Ecto neural progenitor cell (in vitro differentiated cells): Measurements from ENCODE around the gene OTOGL.
"Not testable (repeated sequence)": the region's sequence is repeated elsewhere in the genome, so short reads cannot be mapped to it uniquely, and the experiment has no call there.

Experiments
- DNase-seq: peaks from one replicate; pipeline ENCODE4 v3.0.0-alpha.2; 2018; ENCODE audit warnings: low spot score

The OTOGL gene

GRCh38 chr12:80277732-80278131 lies 178.4 kb downstream of the OTOGL start:
- no peak for DNase-seq

GRCh38 chr12:80282226-80282625 lies 182.9 kb downstream of the OTOGL start:
- no peak for DNase-seq

- no peak for DNase-seq
Observed at GRCh38 chr12:80282761-80283160, 183.4 kb downstream of the OTOGL start.

GRCh38 chr12:80291108-80291754 lies 191.9 kb downstream of the OTOGL start:
- DNase-seq = no peak

DNA sequence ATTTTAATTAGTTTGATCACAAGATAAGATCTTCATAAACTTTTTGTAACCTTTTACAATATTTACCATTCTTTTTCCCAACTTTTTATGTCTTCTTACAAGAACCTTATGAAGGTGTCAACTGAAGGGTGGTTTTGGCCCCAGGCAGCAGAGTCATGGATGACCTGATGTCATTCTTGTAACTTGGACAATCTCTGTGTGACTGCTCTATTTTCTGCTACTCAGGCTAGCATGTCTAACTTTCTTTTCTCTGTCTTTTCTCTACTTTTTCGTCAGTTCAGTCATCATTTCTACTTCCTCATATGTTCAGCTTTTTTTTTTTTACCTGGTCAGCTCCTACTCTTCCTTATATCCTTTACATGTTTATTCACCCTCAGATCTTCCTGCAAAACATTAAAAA lies 194.0 kb downstream of the OTOGL start:
- no peak for DNase-seq

DNA sequence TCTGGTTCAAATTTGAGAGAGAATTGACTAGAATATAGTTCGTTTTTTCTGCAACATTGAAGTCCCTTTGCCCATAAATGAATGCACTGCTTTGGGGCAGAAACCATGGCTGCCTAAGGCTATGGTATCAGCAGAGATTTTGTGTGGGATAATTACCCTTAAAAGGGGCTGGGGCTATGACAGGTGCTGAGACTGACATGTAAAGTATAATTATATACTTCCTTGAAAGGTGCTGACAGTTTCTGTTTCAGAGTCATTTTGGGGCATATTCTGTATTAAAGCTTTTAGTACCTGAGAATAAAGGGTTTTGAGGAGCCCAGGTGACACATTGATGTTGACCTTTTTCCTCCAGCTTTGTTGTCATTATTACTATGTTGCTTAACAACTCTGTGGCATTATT lies 194.4 kb downstream of the OTOGL start:
- DNase-seq = no peak

DNA sequence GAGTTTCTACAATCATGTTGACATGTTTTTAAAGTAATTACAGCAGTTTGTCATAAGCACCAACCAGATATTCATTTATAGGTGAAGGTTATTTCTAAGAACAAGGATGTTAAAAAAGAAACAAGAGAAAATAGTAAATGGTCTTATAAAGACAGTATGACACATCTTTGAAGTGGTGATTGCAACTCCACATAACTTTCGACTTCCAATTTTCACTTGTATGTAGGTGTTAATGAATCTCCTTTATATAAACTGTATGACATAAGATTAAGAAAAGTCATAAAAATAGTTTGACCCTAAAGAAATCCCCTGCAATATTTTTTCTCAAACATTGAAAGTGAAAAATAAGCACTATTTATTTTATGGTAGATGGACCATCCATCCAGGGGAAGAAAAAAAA lies 199.9 kb downstream of the OTOGL start:
- no peak for DNase-seq

- DNase-seq = no peak
Observed at GRCh38 chr12:80299976-80300375, 200.6 kb downstream of the OTOGL start.

GRCh38 chr12:80307436-80307835 lies 208.1 kb downstream of the OTOGL start:
- not testable (repeated sequence) for DNase-seq

DNA sequence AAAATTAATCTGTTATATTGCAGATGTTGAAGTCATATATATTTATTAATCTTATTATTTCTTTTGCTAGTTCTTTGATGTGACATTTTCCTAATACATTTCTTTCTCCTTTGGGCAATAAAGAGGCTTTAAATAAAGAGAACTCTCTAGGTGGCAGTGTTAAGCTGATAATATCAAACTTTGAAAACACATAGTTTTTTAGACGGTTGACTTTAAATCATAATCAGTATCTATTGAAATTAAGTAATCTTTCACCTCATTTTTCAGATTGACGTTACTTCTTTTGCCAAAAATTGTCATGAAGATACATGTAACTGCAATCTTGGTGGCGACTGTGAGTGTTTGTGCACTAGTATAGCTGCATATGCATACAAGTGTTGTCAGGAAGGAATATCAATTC lies 213.9 kb downstream of the OTOGL start:
- DNase-seq = no peak

DNA sequence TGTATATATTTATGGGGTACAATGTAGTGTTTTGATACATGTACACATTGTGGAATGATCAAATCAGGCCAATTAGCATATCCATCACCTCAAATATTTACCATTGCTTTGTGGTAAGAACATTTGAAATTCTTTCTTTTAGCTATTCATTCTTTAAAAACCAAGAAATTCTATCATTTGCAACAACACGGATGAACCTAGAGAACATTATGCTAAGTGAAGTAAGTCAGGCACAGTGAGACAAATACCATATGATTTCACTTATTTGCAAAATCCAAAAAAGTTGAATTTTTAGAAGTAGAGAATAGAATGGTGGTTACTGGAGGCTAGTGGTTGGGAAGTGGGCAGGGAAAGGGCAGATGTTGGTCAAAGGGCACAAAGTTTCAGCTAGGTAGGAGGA lies 215.4 kb downstream of the OTOGL start:
- no peak for DNase-seq

DNA sequence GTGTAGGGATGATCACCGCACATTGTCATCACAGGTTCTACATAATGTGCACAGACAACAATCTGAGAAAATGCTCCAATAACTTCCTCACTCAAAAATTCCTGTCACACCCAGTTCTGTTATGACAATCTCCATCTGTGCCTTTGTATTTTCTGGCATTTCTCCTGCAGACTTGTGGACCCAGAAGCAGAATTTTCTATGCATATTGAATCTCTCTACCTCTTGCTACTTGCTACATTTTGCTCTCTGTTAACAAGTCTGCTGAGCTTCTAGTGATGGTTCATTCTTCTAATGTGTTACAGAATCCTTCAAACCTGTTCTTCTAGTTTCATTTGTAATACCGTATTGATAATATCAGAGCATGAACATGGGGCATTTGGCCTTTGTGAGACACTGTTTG lies 216.9 kb downstream of the OTOGL start:
- no peak for DNase-seq

DNA sequence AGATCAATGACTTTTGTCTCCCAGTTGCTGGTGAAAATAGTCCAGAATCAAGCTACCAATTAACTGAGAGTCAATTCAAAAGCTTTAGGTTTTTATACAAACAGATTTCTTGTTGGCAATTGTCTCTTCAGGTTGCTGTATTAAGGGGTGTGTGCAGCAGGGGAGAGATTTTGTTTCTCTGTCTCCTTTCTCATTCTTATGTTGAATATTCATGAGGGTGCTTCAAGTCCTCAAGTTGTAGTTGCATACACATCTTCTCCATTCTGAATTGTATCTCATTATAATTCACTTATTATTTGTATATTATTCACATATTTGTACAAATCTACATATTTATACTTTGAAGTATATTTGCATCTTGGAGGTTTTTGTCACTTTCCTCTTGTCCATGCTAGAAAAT lies 218.0 kb downstream of the OTOGL start:
- DNase-seq = no peak

GRCh38 chr12:80317899-80318298 lies 218.6 kb downstream of the OTOGL start:
- no peak for DNase-seq

DNA sequence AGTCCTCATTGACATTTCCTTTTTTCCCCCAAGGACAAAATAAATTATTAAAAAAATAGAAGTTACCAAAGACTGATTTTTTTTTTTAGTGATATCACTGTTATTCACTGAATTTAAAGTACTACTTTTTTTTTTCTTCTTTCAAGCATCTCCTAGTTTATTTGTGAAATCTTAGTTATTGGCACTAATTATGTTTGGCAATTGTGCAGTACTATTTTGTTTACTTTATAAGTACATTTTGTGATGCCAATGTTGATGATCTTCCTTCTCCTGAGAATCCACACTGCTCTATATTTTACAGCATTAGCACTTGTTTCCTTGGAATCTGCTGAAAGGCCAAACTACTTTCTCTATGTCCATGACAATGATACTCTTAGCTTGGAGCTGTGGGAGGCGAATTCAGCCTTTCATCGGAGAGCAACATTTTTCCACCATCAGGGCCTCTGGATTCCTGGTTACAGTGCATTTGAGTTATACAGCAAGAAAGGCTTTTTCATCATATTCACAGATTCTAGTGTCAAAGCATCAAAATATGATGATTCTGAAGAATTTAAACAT lies 220.9 kb downstream of the OTOGL start:
- no peak for DNase-seq

GRCh38 chr12:80321653-80322052 lies 222.3 kb downstream of the OTOGL start:
- no peak for DNase-seq

GRCh38 chr12:80325167-80325959 lies 226.0 kb downstream of the OTOGL start:
- no peak for DNase-seq

GRCh38 chr12:80332827-80333226 lies 233.5 kb downstream of the OTOGL start:
- DNase-seq = no peak

- no peak for DNase-seq
Observed at GRCh38 chr12:80352474-80352873, 253.1 kb downstream of the OTOGL start.

DNA sequence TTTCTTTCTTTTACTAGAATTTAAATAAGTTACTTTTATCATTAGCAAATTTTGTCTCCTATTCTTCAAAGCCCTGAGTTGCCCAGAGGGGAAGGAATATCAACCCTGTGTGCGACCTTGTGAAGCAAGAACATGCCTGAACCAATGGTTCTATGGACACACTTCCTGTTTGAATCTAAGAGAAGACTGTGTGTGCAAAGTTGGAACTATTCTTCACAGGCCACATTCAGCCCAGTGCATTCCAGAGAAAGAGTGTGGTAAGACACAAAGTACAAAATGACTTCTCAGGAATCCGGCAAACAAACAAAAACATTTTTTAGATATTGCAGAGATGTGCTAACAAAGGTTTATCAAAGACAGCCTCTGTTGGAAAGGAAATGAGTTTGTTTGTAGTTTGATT lies 253.9 kb downstream of the OTOGL start:
- no peak for DNase-seq

GRCh38 chr12:80356097-80356496 lies 256.8 kb downstream of the OTOGL start:
- no peak for DNase-seq

DNA sequence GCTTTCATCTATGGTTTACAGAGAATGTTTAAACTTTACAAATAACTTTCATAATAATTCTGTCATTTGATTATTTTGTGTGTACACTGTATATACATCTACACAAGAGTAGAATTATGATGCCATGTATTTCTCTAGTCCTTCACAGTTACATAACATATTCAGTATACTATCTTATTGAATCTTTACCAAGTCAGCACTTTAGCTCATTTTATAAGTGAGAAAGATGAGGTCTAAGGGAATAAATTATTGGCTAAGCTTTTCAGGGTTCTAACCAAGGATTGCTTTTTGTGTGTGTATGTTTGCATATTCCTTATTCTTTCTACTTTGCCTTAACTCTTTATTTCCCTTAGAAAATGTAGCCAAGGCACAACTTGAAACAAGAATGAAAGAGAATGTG lies 260.4 kb downstream of the OTOGL start:
- DNase-seq = no peak

DNA sequence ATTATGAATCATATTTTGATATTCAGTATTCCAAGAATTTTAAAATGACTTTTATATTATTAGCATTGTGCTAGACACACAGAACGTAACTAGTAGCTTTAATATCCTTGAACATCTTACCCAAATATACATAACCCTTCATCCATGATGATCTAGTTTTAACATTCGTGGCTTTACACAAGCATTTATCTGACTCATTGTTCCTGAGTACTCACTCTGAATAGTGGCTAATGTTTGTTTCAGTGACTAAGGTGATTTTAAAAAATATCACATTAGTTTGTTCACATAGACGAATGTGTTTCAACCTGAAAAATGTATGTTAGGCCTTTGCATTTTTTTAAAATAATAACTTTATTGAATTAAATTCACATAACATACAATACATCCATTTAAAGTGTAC lies 264.7 kb downstream of the OTOGL start:
- no peak for DNase-seq

DNA sequence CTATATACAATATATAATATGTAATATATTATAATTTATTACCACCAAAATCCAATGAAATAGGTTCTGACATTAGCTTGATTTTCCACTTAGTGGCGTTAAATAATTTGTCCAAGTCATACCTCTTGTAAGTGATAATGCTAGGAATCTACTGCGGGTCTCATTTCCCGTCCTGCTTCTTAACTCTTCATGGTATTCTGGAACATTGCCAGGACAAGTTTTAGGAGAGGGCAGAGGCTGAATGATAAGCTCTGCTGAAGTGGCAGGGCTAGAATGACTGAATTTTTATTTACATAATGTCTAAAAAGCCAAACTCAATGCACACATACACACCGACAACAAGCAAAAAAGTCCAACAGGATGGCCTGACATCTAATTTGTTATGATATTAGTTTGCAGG lies 274.3 kb downstream of the OTOGL start:
- DNase-seq = no peak
